BE2C (cell line): ENCODE data around the gene KIF18B.

Source experiments
- DNase-seq: peaks from one replicate; pipeline ENCODE4 v3.0.0-alpha.2; 2020
- H3K27me3 ChIP-seq: fragments of 250-450 bp; sonication (Bioruptor Pico); 2 replicates; pipeline ENCODE4 v1.5.1; 2020; ENCODE audit warnings: mild to moderate bottlenecking
- H3K36me3 ChIP-seq: fragments of 250-450 bp; sonication (Bioruptor Pico); 2 replicates; pipeline ENCODE4 v1.5.1; 2020; ENCODE audit warnings: mild to moderate bottlenecking
- H3K4me1 ChIP-seq: fragments of 250-450 bp; sonication (Bioruptor Pico); 2 replicates; pipeline ENCODE4 v1.5.1; 2020
- H3K4me3 ChIP-seq: 2 replicates; pipeline ENCODE4 v1.5.1; 2011; ENCODE audit warnings: low read depth, low read length
- H3K9me3 ChIP-seq: fragments of 250-450 bp; sonication (Bioruptor Pico); 2 replicates; pipeline ENCODE4 v1.5.1; 2020
- TF ChIP-seq, protein P1 (sequence below): IDR thresholded peaks from 2 replicates; pipeline ENCODE4 v1.5.1; 2012; ENCODE audit warnings: mild to moderate bottlenecking, low read depth, low read length

Gene KIF18B

DNA sequence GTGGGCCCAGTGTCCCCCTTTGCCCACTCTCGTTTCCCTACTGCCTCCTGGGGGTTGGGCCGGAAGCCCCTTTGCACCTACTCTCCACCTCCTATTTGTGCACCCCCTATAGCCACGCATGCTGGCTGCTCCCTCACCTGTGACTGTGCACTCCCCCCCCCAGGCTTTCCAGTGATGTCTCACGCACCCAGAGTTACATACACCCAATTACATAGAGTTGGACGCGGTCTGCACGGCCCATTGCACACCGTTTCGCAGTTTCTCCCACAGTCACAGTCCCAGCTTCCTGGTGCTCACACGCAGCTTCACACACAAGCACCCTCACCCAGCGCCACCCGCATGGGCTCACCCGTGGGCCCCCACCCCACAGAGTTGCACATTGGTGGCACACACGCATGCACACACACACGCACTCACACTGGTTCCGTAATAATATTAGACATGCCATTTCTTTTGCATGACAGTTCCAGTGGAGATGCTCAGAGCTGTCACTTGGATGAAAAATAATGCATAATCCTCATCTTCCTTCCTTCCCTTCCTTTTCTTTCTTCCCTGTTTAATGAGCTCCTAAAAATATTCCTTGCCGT, 42.1 kb upstream of the KIF18B start:
- TF ChIP-seq, protein P1, sequence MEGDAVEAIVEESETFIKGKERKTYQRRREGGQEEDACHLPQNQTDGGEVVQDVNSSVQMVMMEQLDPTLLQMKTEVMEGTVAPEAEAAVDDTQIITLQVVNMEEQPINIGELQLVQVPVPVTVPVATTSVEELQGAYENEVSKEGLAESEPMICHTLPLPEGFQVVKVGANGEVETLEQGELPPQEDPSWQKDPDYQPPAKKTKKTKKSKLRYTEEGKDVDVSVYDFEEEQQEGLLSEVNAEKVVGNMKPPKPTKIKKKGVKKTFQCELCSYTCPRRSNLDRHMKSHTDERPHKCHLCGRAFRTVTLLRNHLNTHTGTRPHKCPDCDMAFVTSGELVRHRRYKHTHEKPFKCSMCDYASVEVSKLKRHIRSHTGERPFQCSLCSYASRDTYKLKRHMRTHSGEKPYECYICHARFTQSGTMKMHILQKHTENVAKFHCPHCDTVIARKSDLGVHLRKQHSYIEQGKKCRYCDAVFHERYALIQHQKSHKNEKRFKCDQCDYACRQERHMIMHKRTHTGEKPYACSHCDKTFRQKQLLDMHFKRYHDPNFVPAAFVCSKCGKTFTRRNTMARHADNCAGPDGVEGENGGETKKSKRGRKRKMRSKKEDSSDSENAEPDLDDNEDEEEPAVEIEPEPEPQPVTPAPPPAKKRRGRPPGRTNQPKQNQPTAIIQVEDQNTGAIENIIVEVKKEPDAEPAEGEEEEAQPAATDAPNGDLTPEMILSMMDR: no peak
- DNase-seq: no peak

DNA sequence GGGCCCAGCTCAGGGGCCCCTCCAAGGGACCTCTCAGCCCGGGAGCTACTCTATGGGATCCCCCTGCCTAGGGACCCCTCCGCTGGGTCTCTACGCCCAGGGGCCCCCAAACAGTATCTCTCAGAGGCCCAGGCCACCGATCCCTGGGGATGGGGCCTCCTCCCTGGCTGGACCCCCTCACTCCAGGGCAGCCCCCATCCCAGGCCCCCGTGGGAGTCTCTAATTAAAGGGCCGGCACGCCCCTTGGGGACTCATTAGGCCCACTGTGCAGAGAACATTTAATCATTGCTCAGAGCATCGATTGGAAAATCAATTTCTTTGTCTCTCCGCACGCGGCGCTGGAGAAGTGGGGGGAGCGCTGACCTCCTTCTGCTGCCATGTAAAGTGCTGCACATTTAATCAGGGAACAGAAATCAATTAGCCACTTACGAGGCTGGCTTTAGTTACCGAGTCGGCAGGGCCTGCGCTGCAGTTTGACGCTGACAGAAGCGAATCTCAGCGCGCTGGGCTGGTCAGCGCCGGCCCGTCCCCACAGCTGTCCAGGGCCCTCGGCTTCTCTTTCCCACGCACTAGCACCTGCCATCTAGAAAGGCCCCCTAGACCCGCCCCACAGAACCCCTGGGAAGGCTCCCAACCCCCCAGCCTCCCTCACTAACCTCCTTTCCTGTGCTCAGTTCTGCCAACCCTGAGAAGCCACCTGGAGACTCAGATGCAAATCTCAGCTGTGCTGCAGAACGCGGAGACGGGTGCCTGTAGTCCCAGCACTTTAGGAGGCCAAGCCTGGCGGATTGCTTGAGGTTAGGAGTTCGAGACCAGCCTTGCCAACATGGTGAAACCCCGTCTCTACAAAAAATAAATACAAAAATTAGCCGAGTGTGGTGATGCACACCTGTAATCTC, 40.7 kb upstream of the KIF18B start:
- Histone ChIP-seq H3K4me1 (peaks cover 14% of the 10 kb centered on the region), H3K9me3 (no peaks in the 10 kb centered on the region), H3K36me3 (no peaks in the 10 kb centered on the region), H3K27me3 (no peaks in the 10 kb centered on the region), H3K4me3 (no peak overlapping the region)
- no peak for DNase-seq
- TF ChIP-seq, protein P1: no peak

More for the DNA sequence above, 42.1 kb upstream of the KIF18B start:
- Histone ChIP-seq H3K4me3 (no peak overlapping the region), H3K4me1 (peaks cover 14% of the 10 kb centered on the region), H3K36me3 (no peaks in the 10 kb centered on the region), H3K27me3 (no peaks in the 10 kb centered on the region), H3K9me3 (no peaks in the 10 kb centered on the region)

DNA sequence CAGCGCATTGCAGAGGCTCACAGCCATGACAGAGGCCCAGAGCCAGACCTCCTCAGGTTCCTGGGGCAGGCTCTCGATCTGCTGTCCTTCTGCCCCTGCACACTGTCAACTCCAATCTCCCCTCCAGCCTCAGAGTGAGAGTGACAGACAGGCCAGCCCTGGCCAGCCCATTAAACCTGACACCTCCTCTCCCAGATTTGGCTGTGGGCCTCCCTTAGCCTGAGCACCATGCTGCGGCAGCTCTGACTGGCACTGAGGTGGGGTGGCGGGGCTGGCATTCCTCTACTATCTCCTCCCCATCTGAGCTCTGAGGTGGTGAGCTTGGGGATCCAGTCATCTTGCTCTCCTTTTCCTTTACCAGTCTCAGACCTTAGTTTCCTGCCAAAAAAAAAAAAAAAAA, 36.0 kb upstream of the KIF18B start:
- peaks cover 7% of the 10 kb centered on the region for H3K4me1 ChIP-seq
- H3K27me3 ChIP-seq: no peaks in the 10 kb centered on the region
- H3K4me3 ChIP-seq: no peak overlapping the region
- DNase-seq: no peak
- no peaks in the 10 kb centered on the region for H3K9me3 ChIP-seq
- TF ChIP-seq, protein P1: no peak
- H3K36me3 ChIP-seq: no peaks in the 10 kb centered on the region

DNA sequence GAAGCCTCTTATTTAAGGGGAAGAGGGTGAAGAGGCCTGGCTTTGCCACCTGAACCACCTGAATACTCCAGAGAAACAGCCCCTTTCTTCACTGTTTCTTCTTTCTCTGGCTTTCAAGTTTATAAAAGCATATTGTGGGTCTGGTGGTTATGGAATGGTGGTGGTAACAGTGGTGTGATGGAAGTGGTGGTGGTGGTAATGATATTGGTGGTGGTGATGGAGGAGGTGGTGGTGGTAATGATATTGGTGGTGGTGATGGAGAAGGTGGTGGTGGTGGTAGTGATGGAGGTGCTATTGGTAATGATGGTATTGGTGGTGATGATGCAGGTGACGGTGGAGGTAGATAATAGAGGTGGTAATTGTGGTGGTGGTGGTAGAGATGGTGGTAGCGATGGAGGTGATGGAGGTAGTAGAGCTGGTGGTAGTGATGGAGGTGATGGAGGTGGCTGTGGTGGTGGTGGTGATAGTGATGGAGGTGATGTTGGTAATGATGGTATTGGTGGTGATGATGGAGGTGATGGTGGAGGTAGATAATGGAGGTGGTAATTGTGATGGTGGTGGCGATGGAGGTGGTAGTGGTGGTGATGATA, 34.6 kb upstream of the KIF18B start:
- no peak overlapping the region for H3K4me3 ChIP-seq
- peaks cover 11% of the 10 kb centered on the region for H3K4me1 ChIP-seq
- TF ChIP-seq, protein P1: no peak
- no peaks in the 10 kb centered on the region for H3K36me3 ChIP-seq
- no peak for DNase-seq
- H3K27me3 ChIP-seq: no peaks in the 10 kb centered on the region
- no peaks in the 10 kb centered on the region for H3K9me3 ChIP-seq

DNA sequence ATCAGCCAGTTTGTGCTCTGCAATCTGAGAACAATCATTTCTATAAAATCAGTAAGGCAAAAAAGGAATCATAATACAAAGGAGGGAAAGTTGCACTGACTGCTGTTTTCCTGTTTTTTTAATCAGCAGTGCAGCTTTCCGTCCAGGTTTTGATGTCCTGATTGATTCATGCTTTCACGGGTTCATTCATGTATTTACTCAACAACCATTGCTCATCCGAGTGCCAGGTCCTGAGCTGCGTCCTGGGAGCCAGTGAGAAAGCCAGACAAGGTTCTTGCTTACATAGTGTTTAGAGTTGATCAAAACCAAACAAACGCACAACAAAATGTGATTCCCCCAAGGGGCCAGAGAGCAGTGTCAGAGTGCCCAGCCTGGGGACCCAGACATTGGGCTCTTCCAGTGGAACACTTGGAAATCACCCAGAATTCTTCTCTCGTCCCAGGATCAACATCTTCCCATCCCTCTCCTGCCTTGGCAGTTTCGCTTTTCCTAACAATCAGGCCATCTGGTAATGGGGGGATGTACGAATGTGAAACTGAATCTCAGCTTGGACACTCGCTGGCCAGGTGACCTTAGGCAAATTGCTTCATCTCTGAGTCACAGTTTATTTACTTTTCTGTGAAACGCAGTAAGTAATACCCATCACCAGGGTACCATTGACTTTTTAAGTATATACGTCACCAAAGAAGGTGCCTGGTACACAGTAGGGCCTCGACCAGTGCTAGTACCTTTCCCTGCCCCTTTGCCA, 33.8 kb upstream of the KIF18B start:
- no peak overlapping the region for H3K4me3 ChIP-seq

More for the DNA sequence above, 33.8 kb upstream of the KIF18B start:
- TF ChIP-seq, protein P1: no peak
- Histone ChIP-seq H3K9me3 (no peaks in the 10 kb centered on the region), H3K4me1 (peaks cover 18% of the 10 kb centered on the region), H3K36me3 (no peaks in the 10 kb centered on the region), H3K27me3 (no peaks in the 10 kb centered on the region)
- no peak for DNase-seq
